HG03432 (cell line): ENCODE results near the gene HAND2.
A peak's percentile ranks its signal among the peaks of the same experiment; 100 is the strongest.

Source experiments
- ATAC-seq: cut with Tn5 transposase; IDR thresholded peaks from one replicate; pipeline ENCODE4 v1.9.1; 2021; ENCODE audit warnings: mild to moderate bottlenecking, moderate library complexity; ENCODE audit not compliant: unreplicated experiment

The HAND2 gene

GRCh38 chr4:173503330-173504180 lies 26.5 kb downstream of the HAND2 start:
- ATAC-seq = no peak

- ATAC-seq = no peak
Measured at GRCh38 chr4:173502282-173502681, 27.7 kb downstream of the HAND2 start.

GRCh38 chr4:173501592-173502150 lies 28.4 kb downstream of the HAND2 start:
- no peak for ATAC-seq

GRCh38 chr4:173500841-173501591 lies 29.0 kb downstream of the HAND2 start:
- ATAC-seq = no peak

- no peak for ATAC-seq
Measured at GRCh38 chr4:173499658-173500535, 30.1 kb downstream of the HAND2 start.

- no peak for ATAC-seq
Measured at GRCh38 chr4:173498771-173499170, 31.3 kb downstream of the HAND2 start.

GRCh38 chr4:173498023-173498422 lies 32.0 kb downstream of the HAND2 start:
- peak; percentile 50 for ATAC-seq

- ATAC-seq = peak; percentile 95
Measured at GRCh38 chr4:173494013-173494970, 35.7 kb downstream of the HAND2 start.

- no peak for ATAC-seq
Measured at GRCh38 chr4:173493041-173493440, 37.0 kb downstream of the HAND2 start.

- no peak for ATAC-seq
Measured at GRCh38 chr4:173492315-173492714, 37.7 kb downstream of the HAND2 start.

- ATAC-seq = no peak
Measured at GRCh38 chr4:173490817-173491528, 39.1 kb downstream of the HAND2 start.

GRCh38 chr4:173490256-173490655 lies 39.8 kb downstream of the HAND2 start:
- ATAC-seq = no peak

- ATAC-seq = no peak
Measured at GRCh38 chr4:173489514-173489913, 40.5 kb downstream of the HAND2 start.

- no peak for ATAC-seq
Measured at GRCh38 chr4:173488656-173489055, 41.4 kb downstream of the HAND2 start.

GRCh38 chr4:173488074-173488473 lies 42.0 kb downstream of the HAND2 start:
- no peak for ATAC-seq

- no peak for ATAC-seq
Measured at GRCh38 chr4:173486714-173487392, 43.2 kb downstream of the HAND2 start.

GRCh38 chr4:173485164-173485563 lies 44.9 kb downstream of the HAND2 start:
- ATAC-seq = no peak

- no peak for ATAC-seq
Measured at GRCh38 chr4:173482330-173482931, 47.6 kb downstream of the HAND2 start.
